HG02642 (cell line): ENCODE measurements around the gene DIPK2A.
A peak's percentile ranks its signal among the peaks of the same experiment; 100 is the strongest.

Source experiments
- ATAC-seq: cut with Tn5 transposase; IDR thresholded peaks from one replicate; pipeline ENCODE4 v1.9.1; 2021; ENCODE audit warnings: mild to moderate bottlenecking; ENCODE audit not compliant: unreplicated experiment, poor library complexity

Gene DIPK2A

GRCh38 chr3:143971359-143972154 lies at the start of gene DIPK2A:
DIPK2A (plus strand) TSS chr3:143971823; CDS start chr3:143972333, 510 bp downstream.
- ATAC-seq, result peak; percentile 62

GRCh38 chr3:143924522-143925285 lies 46.9 kb upstream of the DIPK2A start:
- peak; percentile 71 for ATAC-seq

GRCh38 chr3:143928056-143928455 lies 43.6 kb upstream of the DIPK2A start:
- no peak for ATAC-seq

- ATAC-seq, result no peak
Measured at GRCh38 chr3:143928541-143929255, 42.9 kb upstream of the DIPK2A start.

- ATAC-seq, result no peak
Measured at GRCh38 chr3:143934791-143935190, 36.8 kb upstream of the DIPK2A start.

- ATAC-seq, result no peak
Measured at GRCh38 chr3:143935678-143936077, 35.9 kb upstream of the DIPK2A start.

GRCh38 chr3:143950810-143951209 lies 20.8 kb upstream of the DIPK2A start:
- no peak for ATAC-seq

GRCh38 chr3:143951351-143951971 lies 20.2 kb upstream of the DIPK2A start:
- peak; percentile 67 for ATAC-seq

GRCh38 chr3:143952569-143953072 lies 19.0 kb upstream of the DIPK2A start:
- no peak for ATAC-seq

GRCh38 chr3:143955113-143955512 lies 16.5 kb upstream of the DIPK2A start:
- ATAC-seq, result no peak

- no peak for ATAC-seq
Measured at GRCh38 chr3:143956838-143957237, 14.8 kb upstream of the DIPK2A start.

GRCh38 chr3:143957453-143957852 lies 14.2 kb upstream of the DIPK2A start:
- ATAC-seq, result no peak

- no peak for ATAC-seq
Measured at GRCh38 chr3:143958966-143959365, 12.7 kb upstream of the DIPK2A start.

- ATAC-seq, result no peak
Measured at GRCh38 chr3:143961342-143961741, 10.3 kb upstream of the DIPK2A start.

GRCh38 chr3:143963946-143964345 lies 7.7 kb upstream of the DIPK2A start:
- no peak for ATAC-seq

- peak; percentile 23 for ATAC-seq
Measured at GRCh38 chr3:143970773-143971358, 757 bp upstream of the DIPK2A start.

- ATAC-seq, result no peak
Measured at GRCh38 chr3:143972155-143972504, 507 bp downstream of the DIPK2A start.

GRCh38 chr3:143972505-143973258 lies 1.1 kb downstream of the DIPK2A start:
- peak; percentile 37 for ATAC-seq
